ENCODE results near the gene SLMAP.

SLMAP gene

GRCh38 chr3:57718118-57718517 is 38.0 kb upstream of the SLMAP start:
- DNase-seq (ENCODE audit: low spot score), result no peak
- no peak for TF ChIP-seq CTCF (IDR thresholded peaks at IDR 0.05; ENCODE audit: extremely low read depth, missing control alignments)

GRCh38 chr3:57726397-57726796 is 29.7 kb upstream of the SLMAP start:
- no peak for TF ChIP-seq CTCF (IDR thresholded peaks at IDR 0.05; ENCODE audit: extremely low read depth, missing control alignments)
- no peak for DNase-seq (ENCODE audit: low spot score)

GRCh38 chr3:57727106-57727505 is 29.0 kb upstream of the SLMAP start:
- no peak for TF ChIP-seq CTCF (IDR thresholded peaks at IDR 0.05; ENCODE audit: extremely low read depth, missing control alignments)
- DNase-seq (ENCODE audit: low spot score), result no peak

- no peak for DNase-seq (ENCODE audit: low spot score)
- no peak for TF ChIP-seq CTCF (IDR thresholded peaks at IDR 0.05; ENCODE audit: extremely low read depth, missing control alignments)
Measured at GRCh38 chr3:57729334-57730045, 26.6 kb upstream of the SLMAP start.

- no peak for TF ChIP-seq CTCF (IDR thresholded peaks at IDR 0.05; ENCODE audit: extremely low read depth, missing control alignments)
- DNase-seq (ENCODE audit: low spot score), result no peak
Measured at GRCh38 chr3:57730682-57731081, 25.4 kb upstream of the SLMAP start.

GRCh38 chr3:57731311-57731710 is 24.8 kb upstream of the SLMAP start:
- TF ChIP-seq CTCF (IDR thresholded peaks at IDR 0.05; ENCODE audit: extremely low read depth, missing control alignments), result no peak

GRCh38 chr3:57733790-57734189 is 22.3 kb upstream of the SLMAP start:
- no peak for DNase-seq (ENCODE audit: low spot score)
- no peak for TF ChIP-seq CTCF (IDR thresholded peaks at IDR 0.05; ENCODE audit: extremely low read depth, missing control alignments)

More at GRCh38 chr3:57731311-57731710, 24.8 kb upstream of the SLMAP start:
- no peak for DNase-seq (ENCODE audit: low spot score)

All from GM20000 (cell line).